LNCaP clone FGC (cell line): ENCODE measurements around the gene NPBWR2.

Experiments
- DNase-seq: peaks from one replicate; pipeline ENCODE4 v3.0.0-alpha.2; 2011; ENCODE audit warnings: low read depth
- H3K4me3 ChIP-seq: 2 replicates; pipeline ENCODE4 v1.5.1; 2011; ENCODE audit warnings: mild to moderate bottlenecking, low read depth, low read length, control low read depth
- CTCF ChIP-seq: IDR thresholded peaks from 2 replicates; pipeline ENCODE4 v1.5.1; 2012; ENCODE audit warnings: mild to moderate bottlenecking; ENCODE audit not compliant: control insufficient read depth, insufficient read depth; ENCODE audit errors: extremely low read depth

The NPBWR2 gene

GRCh38 chr20:64114356-64114971, 7.1 kb upstream of the NPBWR2 start:
- TF ChIP-seq CTCF: no peak
- no peak overlapping the region for H3K4me3 ChIP-seq
- DNase-seq: no peak

GRCh38 chr20:64113796-64114355, 6.5 kb upstream of the NPBWR2 start:
- no peak overlapping the region for H3K4me3 ChIP-seq
- TF ChIP-seq CTCF: no peak
- DNase-seq: no peak

GRCh38 chr20:64113444-64113775, 6.0 kb upstream of the NPBWR2 start:
- no peak overlapping the region for H3K4me3 ChIP-seq
- no peak for TF ChIP-seq CTCF
- DNase-seq: no peak

- no peak for TF ChIP-seq CTCF
- H3K4me3 ChIP-seq: no peak overlapping the region
- no peak for DNase-seq
Observed at GRCh38 chr20:64112691-64113443, 5.5 kb upstream of the NPBWR2 start.

GRCh38 chr20:64111841-64112641, 4.7 kb upstream of the NPBWR2 start:
- TF ChIP-seq CTCF: no peak
- DNase-seq: no peak
- H3K4me3 ChIP-seq: no peak overlapping the region

GRCh38 chr20:64110411-64111068, 3.2 kb upstream of the NPBWR2 start:
- TF ChIP-seq CTCF: no peak
- DNase-seq: no peak
- H3K4me3 ChIP-seq: no peak overlapping the region
